Mesodermal cell (in vitro differentiated cells): Measurements from ENCODE around the gene CNPY2.

ENCODE experiments used
- H3K27ac ChIP-seq: 2 replicates; pipeline ENCODE4 v1.7.0; 2013; ENCODE audit warnings: mild to moderate bottlenecking, low read depth, low read length, moderate library complexity; ENCODE audit not compliant: severe bottlenecking
- H3K36me3 ChIP-seq: 2 replicates; pipeline ENCODE4 v1.7.1; 2013; ENCODE audit warnings: mild to moderate bottlenecking, low read length, moderate library complexity; ENCODE audit not compliant: control insufficient read depth, insufficient read depth
- H3K4me1 ChIP-seq: one replicate; pipeline ENCODE4 v1.7.1; 2013; ENCODE audit warnings: mild to moderate bottlenecking, low read length; ENCODE audit not compliant: insufficient read depth, control insufficient read depth, poor library complexity, severe bottlenecking
- H3K4me3 ChIP-seq: 2 replicates; pipeline ENCODE4 v1.7.0; 2013; ENCODE audit warnings: low read length, control low read depth, mild to moderate bottlenecking; ENCODE audit not compliant: insufficient read depth, poor library complexity, severe bottlenecking; ENCODE audit errors: extremely low read depth
- H3K9me3 ChIP-seq: 2 replicates; pipeline ENCODE4 v1.7.1; 2013; ENCODE audit warnings: mild to moderate bottlenecking, low read length, moderate library complexity; ENCODE audit not compliant: control insufficient read depth
- WGBS, 2 experiments: methylation state at CpG; one replicate each; pipeline ENCODE4 v1.1.5; 2013; ENCODE audit warnings: missing lambda C conversion rate in 2 of 2; ENCODE audit not compliant: insufficient coverage in 2 of 2; 5-methylcytosine and 5-hydroxymethylcytosine counted together

Gene CNPY2

GRCh38 chr12:56308714-56309113 lies 7.1 kb downstream of the CNPY2 start:
- Histone ChIP-seq H3K9me3 (no peaks in the 10 kb centered on the region), H3K4me1 (no peaks in the 10 kb centered on the region), H3K27ac (no peak overlapping the region), H3K36me3 (peaks cover 78% of the 10 kb centered on the region), H3K4me3 (no peak overlapping the region)
- WGBS, 2 experiments = 80 to 90% methylated on average over 1 to 2 of the region's 3 CpGs

GRCh38 chr12:56307221-56307965 lies 8.4 kb downstream of the CNPY2 start:
- Histone ChIP-seq H3K4me1 (no peaks in the 10 kb centered on the region), H3K36me3 (peaks cover 80% of the 10 kb centered on the region)
- WGBS, 2 experiments = 94 to 98% methylated on average over 4 to 6 of the region's 7 CpGs

GRCh38 chr12:56304872-56305590 lies 10.8 kb downstream of the CNPY2 start:
- Histone ChIP-seq H3K36me3 (peaks cover 70% of the 10 kb centered on the region), H3K4me3 (no peak overlapping the region)
- WGBS, 2 experiments = 96% methylated on average over 4 of the region's 8 CpGs; no CpG with 5 or more reads in 1 of the 2 experiments

More at GRCh38 chr12:56307221-56307965, 8.4 kb downstream of the CNPY2 start:
- no peaks in the 10 kb centered on the region for H3K9me3 ChIP-seq
- no peak overlapping the region for H3K4me3 ChIP-seq
- H3K27ac ChIP-seq = no peak overlapping the region

GRCh38 chr12:56304276-56304675 lies 11.5 kb downstream of the CNPY2 start:
- Histone ChIP-seq H3K36me3 (peaks cover 64% of the 10 kb centered on the region), H3K9me3 (no peaks in the 10 kb centered on the region), H3K4me1 (no peaks in the 10 kb centered on the region), H3K27ac (no peak overlapping the region), H3K4me3 (no peak overlapping the region)
- 79 to 100% methylated on average over 2 to 3 of the region's 3 CpGs for WGBS, 2 experiments

More at GRCh38 chr12:56304872-56305590, 10.8 kb downstream of the CNPY2 start:
- H3K27ac ChIP-seq = no peak overlapping the region
- no peaks in the 10 kb centered on the region for H3K9me3 ChIP-seq
- no peaks in the 10 kb centered on the region for H3K4me1 ChIP-seq

GRCh38 chr12:56300644-56301464 lies 14.9 kb downstream of the CNPY2 start:
- Histone ChIP-seq H3K4me3 (peak overlapping the region; percentile 94), H3K36me3 (peaks cover 61% of the 10 kb centered on the region), H3K27ac (peak overlapping the region; percentile 68), H3K9me3 (no peaks in the 10 kb centered on the region), H3K4me1 (peaks cover 6% of the 10 kb centered on the region)
- WGBS, 2 experiments = 67 to 73% methylated on average over 19 of the region's 21 CpGs

- Histone ChIP-seq H3K36me3 (peaks cover 58% of the 10 kb centered on the region), H3K27ac (peak within 1 kb of the TSS; percentile 68), H3K4me3 (peak within 1 kb of the TSS; percentile 94), H3K9me3 (no peaks in the 10 kb centered on the region), H3K4me1 (peaks cover 6% of the 10 kb centered on the region)
- 0 to 1% methylated on average over 30 to 40 of the region's 63 CpGs for WGBS, 2 experiments
Observed at GRCh38 chr12:56299853-56300643, 15.7 kb downstream of the CNPY2 start, which contains the start of gene CS. Gene CS, minus strand, starts transcription at chr12:56300330. Its CDS starts 129 bp downstream, at chr12:56300201.

GRCh38 chr12:56299308-56299852 lies 16.4 kb downstream of the CNPY2 start:
- Histone ChIP-seq H3K9me3 (no peaks in the 10 kb centered on the region), H3K27ac (peak overlapping the region; percentile 66), H3K4me1 (peaks cover 6% of the 10 kb centered on the region), H3K36me3 (peaks cover 52% of the 10 kb centered on the region), H3K4me3 (peak overlapping the region; percentile 94)
- 10 to 22% methylated on average over 7 to 10 of the region's 10 CpGs for WGBS, 2 experiments

GRCh38 chr12:56298828-56299227 lies 17.0 kb downstream of the CNPY2 start:
- H3K9me3 ChIP-seq = no peaks in the 10 kb centered on the region
- peaks cover 6% of the 10 kb centered on the region for H3K4me1 ChIP-seq
- H3K27ac ChIP-seq = no peak overlapping the region
- peak overlapping the region; percentile 94 for H3K4me3 ChIP-seq
- peaks cover 56% of the 10 kb centered on the region for H3K36me3 ChIP-seq
- WGBS, 2 experiments = 80 to 90% methylated on average over 2 of the region's 5 CpGs

- no peaks in the 10 kb centered on the region for H3K9me3 ChIP-seq
- peaks cover 6% of the 10 kb centered on the region for H3K4me1 ChIP-seq
- H3K4me3 ChIP-seq = no peak overlapping the region
- 100% methylated on average over 4 to 7 of the region's 8 CpGs for WGBS, 2 experiments
- H3K36me3 ChIP-seq = peaks cover 52% of the 10 kb centered on the region
- H3K27ac ChIP-seq = no peak overlapping the region
Observed at GRCh38 chr12:56297400-56297799, 18.4 kb downstream of the CNPY2 start.
